NB4 (cell line): ENCODE results near the gene NIPBL.

Experiments
- DNase-seq: peaks from one replicate; pipeline ENCODE4 v3.0.0; 2010; ENCODE audit warnings: low read depth
- H3K4me3 ChIP-seq: one replicate; pipeline ENCODE4 v1.5.1; 2011; ENCODE audit warnings: mild to moderate bottlenecking, low read depth, low read length, moderate library complexity
- CTCF ChIP-seq: IDR thresholded peaks from one replicate; pipeline ENCODE4 v1.5.1; 2012; ENCODE audit warnings: low read depth, low read length
- MAX ChIP-seq: IDR thresholded peaks from 2 replicates; pipeline ENCODE4 v1.6.1; 2011; ENCODE audit warnings: low read depth, low read length
- MYC ChIP-seq: IDR thresholded peaks from 2 replicates; pipeline ENCODE4 v1.6.1; 2011; ENCODE audit warnings: low read depth, low read length
- POLR2A ChIP-seq: IDR thresholded peaks from 2 replicates; pipeline ENCODE4 v1.6.1; 2011; ENCODE audit warnings: mild to moderate bottlenecking; ENCODE audit not compliant: insufficient read length; ENCODE audit errors: extremely low read depth

Gene NIPBL

GRCh38 chr5:36957953-36958537 lies 81.5 kb downstream of the NIPBL start:
- DNase-seq, result no peak
- H3K4me3 ChIP-seq, result no peak overlapping the region
- no peak for TF ChIP-seq CTCF
- no peak for TF ChIP-seq MAX
- TF ChIP-seq POLR2A, result no peak
- TF ChIP-seq MYC, result no peak

DNA sequence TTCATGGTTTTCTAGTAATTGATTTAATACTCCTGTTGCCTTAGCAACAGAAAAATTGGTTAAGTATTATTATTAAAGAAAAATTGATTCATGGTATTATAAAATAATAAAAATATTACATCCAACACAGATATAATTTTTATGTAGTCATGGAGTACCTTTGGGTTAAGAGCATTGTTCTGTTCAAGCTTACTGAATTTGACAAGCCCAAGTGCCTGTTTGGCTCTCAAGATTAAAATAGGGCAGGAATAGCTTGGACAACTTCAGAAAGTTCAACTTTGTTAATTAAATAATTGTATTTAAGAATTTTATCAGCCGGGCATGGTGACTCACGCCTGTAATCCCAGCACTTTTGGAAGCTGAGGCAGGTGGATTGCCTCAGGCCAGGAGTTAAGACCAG lies 82.0 kb downstream of the NIPBL start:
- H3K4me3 ChIP-seq, result no peak overlapping the region
- DNase-seq, result no peak
- no peak for TF ChIP-seq CTCF
- no peak for TF ChIP-seq MAX
- TF ChIP-seq POLR2A, result no peak
- TF ChIP-seq MYC, result no peak

GRCh38 chr5:36965179-36965578 lies 88.6 kb downstream of the NIPBL start:
- no peak overlapping the region for H3K4me3 ChIP-seq
- TF ChIP-seq POLR2A (no peak), MAX (no peak), CTCF (no peak), MYC (no peak)
- DNase-seq, result no peak

DNA sequence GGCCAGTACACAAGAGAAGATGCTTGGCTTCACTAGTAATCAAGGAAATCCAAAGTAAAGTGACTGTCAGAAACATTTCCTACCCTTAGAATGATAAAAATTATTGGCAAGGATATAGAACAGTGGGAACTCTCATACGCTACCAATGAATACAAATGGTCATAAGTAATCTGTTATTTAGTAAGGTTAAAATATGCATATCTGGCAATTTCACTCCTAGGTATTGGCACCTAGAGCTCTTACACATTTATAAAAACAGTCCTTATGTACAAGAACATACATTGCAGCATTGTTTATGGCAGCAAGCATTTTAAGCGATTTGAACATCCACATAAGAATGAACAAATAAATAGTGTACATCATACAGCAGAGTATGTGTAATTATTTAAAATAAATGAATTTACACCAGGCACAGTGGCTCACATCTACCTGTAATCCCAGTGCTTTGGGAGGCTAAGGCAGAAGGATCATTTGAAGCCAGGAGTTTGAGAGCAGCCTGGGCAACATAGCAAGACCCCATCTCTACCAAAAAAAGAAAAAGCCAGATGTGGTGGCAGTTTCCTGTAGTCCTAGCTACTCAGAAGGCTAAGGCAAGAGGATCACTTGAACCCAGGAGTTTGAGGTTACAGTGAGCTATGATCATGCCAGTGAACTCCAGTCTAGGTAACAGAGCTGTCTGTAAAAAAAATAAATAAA lies 93.3 kb downstream of the NIPBL start:
- TF ChIP-seq CTCF (no peak), POLR2A (no peak), MAX (no peak), MYC (no peak)
- no peak for DNase-seq
- H3K4me3 ChIP-seq, result no peak overlapping the region

- no peak for TF ChIP-seq MAX
- no peak for TF ChIP-seq MYC
- TF ChIP-seq CTCF, result no peak
- no peak for TF ChIP-seq POLR2A
- H3K4me3 ChIP-seq, result no peak overlapping the region
- DNase-seq, result no peak
Observed at GRCh38 chr5:36978196-36978595, 101.6 kb downstream of the NIPBL start.
